Right atrium auricular region (tissue), 2 donors: ENCODE results near the gene RBBP5. TPM values are rescaled to one million over a fixed set of nuclear protein-coding genes. Genes with fewer than 3 reads are reported as not detected.
"Not testable (repeated sequence)": the region's sequence is repeated elsewhere in the genome, so short reads cannot be mapped to it uniquely, and the experiment has no call there.

Experiments
- DNase-seq: peaks from one replicate; pipeline ENCODE4 v3.0.0-alpha.2; 2019; ENCODE audit warnings: low spot score
- H3K27ac ChIP-seq, 2 donors: fragments of 200-600 bp; sonication (generic); 1 replicate in 1 of 2; 2 replicates in 1 of 2; pipeline ENCODE4 v1.5.1; 2016 to 2019
- H3K27me3 ChIP-seq, 2 donors: fragments of 200-600 bp; sonication (generic); one replicate each; pipeline versions ENCODE4 v1.5.1 to v1.6.0; 2017 to 2019
- H3K36me3 ChIP-seq: fragments of 200-600 bp; sonication (generic); one replicate; pipeline ENCODE4 v1.5.1; 2016
- H3K4me1 ChIP-seq, 2 donors: fragments of 200-600 bp; sonication (generic); one replicate each; pipeline versions ENCODE4 v1.5.1 to v1.6.0; 2017 to 2019
- H3K4me3 ChIP-seq, 2 donors: fragments of 200-600 bp; sonication (generic); 1 replicate in 1 of 2; 2 replicates in 1 of 2; pipeline ENCODE4 v1.5.1; 2017 to 2019; ENCODE audit warnings: mild to moderate bottlenecking in 1 of 2, moderate library complexity in 1 of 2
- H3K9me3 ChIP-seq, 2 donors: fragments of 200-600 bp; sonication (generic); one replicate each; pipeline ENCODE4 v1.5.1; 2019
- CTCF ChIP-seq, 2 donors: fragments of 200-600 bp; sonication (generic); IDR thresholded peaks; one replicate each; pipeline ENCODE4 v1.5.1; 2019; ENCODE audit warnings: antibody characterized with exemption in 2 of 2
- total RNA-seq, 2 donors: library from RNA; depleted of rRNA; stranded (reverse); fragments of >200 nt; gene quantifications; one replicate each; pipeline ENCODE4 v1.1.0, GENCODE V29; 2016

The RBBP5 gene
- total RNA-seq, 2 donors from 2014 or later, result 10.3 to 12.4 TPM

GRCh38 chr1:205162301-205162700, 40.5 kb upstream of the RBBP5 start:
- Histone ChIP-seq H3K36me3 (peaks cover 54% of the 10 kb centered on the region), H3K9me3 (no peaks in the 10 kb centered on the region), H3K4me3 (no peak overlapping the region), H3K4me1 (no peaks in the 10 kb centered on the region), H3K27me3 (no peaks in the 10 kb centered on the region), H3K27ac (no peak overlapping the region)
- no peak for TF ChIP-seq CTCF (IDR thresholded peaks at IDR 0.05)
- no peak for DNase-seq

GRCh38 chr1:205161076-205161475, 39.3 kb upstream of the RBBP5 start:
- Histone ChIP-seq H3K27me3 (no peaks in the 10 kb centered on the region), H3K36me3 (peaks cover 64% of the 10 kb centered on the region), H3K9me3 (no peaks in the 10 kb centered on the region), H3K4me3 (no peak overlapping the region), H3K4me1 (no peaks in the 10 kb centered on the region), H3K27ac (no peak overlapping the region)
- no peak for DNase-seq
- no peak for TF ChIP-seq CTCF (IDR thresholded peaks at IDR 0.05)

GRCh38 chr1:205158048-205158616, 36.4 kb upstream of the RBBP5 start:
- DNase-seq, result no peak
- Histone ChIP-seq H3K36me3 (peaks cover 68% of the 10 kb centered on the region), H3K27me3 (no peaks in the 10 kb centered on the region), H3K4me1 (no peaks in the 10 kb centered on the region), H3K27ac (no peak overlapping the region), H3K9me3 (no peaks in the 10 kb centered on the region), H3K4me3 (no peak overlapping the region)
- no peak for TF ChIP-seq CTCF (IDR thresholded peaks at IDR 0.05)

- not testable (repeated sequence) for H3K4me1 ChIP-seq, H3K4me3 ChIP-seq, H3K27ac ChIP-seq, H3K27me3 ChIP-seq, H3K9me3 ChIP-seq, DNase-seq
- peaks cover 55% of the 10 kb centered on the region for H3K36me3 ChIP-seq
Measured at GRCh38 chr1:205155665-205156377, 34.0 kb upstream of the RBBP5 start.

GRCh38 chr1:205152505-205152904, 30.7 kb upstream of the RBBP5 start:
- H3K4me3 ChIP-seq, result no peak overlapping the region
- no peaks in the 10 kb centered on the region for H3K27me3 ChIP-seq
- no peaks in the 10 kb centered on the region for H3K4me1 ChIP-seq
- no peak for DNase-seq
- no peak for TF ChIP-seq CTCF (IDR thresholded peaks at IDR 0.05)
- no peak overlapping the region for H3K27ac ChIP-seq
- no peaks in the 10 kb centered on the region for H3K9me3 ChIP-seq
- H3K36me3 ChIP-seq, result peaks cover 45% of the 10 kb centered on the region

GRCh38 chr1:205150651-205151428, 29.1 kb upstream of the RBBP5 start:
- Histone ChIP-seq H3K36me3 (peaks cover 39% of the 10 kb centered on the region), H3K27ac (no peak overlapping the region), H3K4me3 (no peak overlapping the region), H3K27me3 (no peaks in the 10 kb centered on the region), H3K9me3 (no peaks in the 10 kb centered on the region), H3K4me1 (no peaks in the 10 kb centered on the region)
- no peak for TF ChIP-seq CTCF (IDR thresholded peaks at IDR 0.05)
- DNase-seq, result no peak
